OCI-LY3 (cell line): ENCODE data around the gene CACNA1C.

Experiments used
- CTCF ChIP-seq: fragments of 200-600, 300-600 bp; sonication (generic); IDR thresholded peaks from 2 replicates; pipeline ENCODE4 v1.5.1; 2014; ENCODE audit warnings: antibody characterized with exemption, low read length, low read depth
- EZH2phosphoT487 ChIP-seq: fragments of 200-600 bp; shearing (Covaris generic); IDR thresholded peaks from 2 replicates; pipeline ENCODE4 v1.6.1; 2018; ENCODE audit warnings: antibody characterized with exemption, mixed run types, low read depth

GRCh38 chr12:2052826-2053678 lies at the start of gene CACNA1C:
- TF ChIP-seq CTCF: no peak
- TF ChIP-seq EZH2phosphoT487: no peak
